IPS DF 4.7 (cell line): ENCODE measurements around the gene FSTL1.

Experiments used
- DNase-seq: peaks from one replicate; pipeline ENCODE4 v3.0.0-alpha.2; 2013; ENCODE audit warnings: low spot score; ENCODE audit errors: extremely low read depth

FSTL1 gene

GRCh38 chr3:120468635-120469295 lies 18.0 kb upstream of the FSTL1 start:
- DNase-seq: no peak

- DNase-seq: no peak
These were observed 11.7 kb upstream of the FSTL1 start for GRCh38 chr3:120462409-120462959.

DNA sequence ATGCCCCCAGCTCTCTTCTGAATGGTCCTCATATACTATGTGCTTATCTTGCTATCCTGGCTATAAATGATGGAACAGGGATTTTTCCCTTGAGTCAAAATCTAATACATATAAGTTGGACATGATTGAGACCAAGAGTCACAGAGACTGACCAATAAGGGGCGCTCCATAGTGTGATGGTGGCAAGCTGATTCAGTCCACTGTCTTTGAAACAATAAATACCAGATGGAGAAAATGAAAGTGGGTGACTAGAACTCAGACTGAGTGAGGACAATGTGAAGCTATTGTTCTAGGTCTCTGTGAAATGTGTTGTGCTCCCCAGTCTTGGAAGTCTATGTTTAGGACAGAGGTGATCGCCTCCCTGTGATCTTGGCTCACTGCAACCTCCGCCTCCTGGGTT lies 10.6 kb upstream of the FSTL1 start:
- DNase-seq: no peak

- DNase-seq: no peak
These were observed 10.1 kb upstream of the FSTL1 start for GRCh38 chr3:120460862-120461261.

- DNase-seq: no peak
These were observed 9.5 kb upstream of the FSTL1 start for GRCh38 chr3:120460181-120460790.

- DNase-seq: no peak
These were observed 8.4 kb upstream of the FSTL1 start for GRCh38 chr3:120459196-120459595.

DNA sequence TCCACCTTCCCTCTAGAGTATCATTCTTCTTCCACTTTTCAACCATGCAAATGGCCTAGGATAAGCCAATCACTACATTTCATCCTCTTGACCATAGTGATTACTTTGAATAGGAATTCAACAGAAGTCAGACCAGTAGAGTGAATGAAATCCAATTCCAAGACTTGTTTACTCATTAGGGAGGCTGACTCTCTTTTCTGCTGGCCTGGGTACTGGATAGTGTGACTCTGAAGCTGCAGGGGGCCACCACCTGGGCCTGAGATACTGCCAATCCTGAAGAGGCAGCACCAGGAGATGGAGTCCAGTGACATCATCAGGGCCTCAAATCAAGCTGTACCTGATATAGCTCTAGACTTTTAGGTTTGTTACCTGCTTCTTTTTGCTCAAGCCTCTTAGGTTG lies 7.0 kb upstream of the FSTL1 start:
- DNase-seq: no peak

DNA sequence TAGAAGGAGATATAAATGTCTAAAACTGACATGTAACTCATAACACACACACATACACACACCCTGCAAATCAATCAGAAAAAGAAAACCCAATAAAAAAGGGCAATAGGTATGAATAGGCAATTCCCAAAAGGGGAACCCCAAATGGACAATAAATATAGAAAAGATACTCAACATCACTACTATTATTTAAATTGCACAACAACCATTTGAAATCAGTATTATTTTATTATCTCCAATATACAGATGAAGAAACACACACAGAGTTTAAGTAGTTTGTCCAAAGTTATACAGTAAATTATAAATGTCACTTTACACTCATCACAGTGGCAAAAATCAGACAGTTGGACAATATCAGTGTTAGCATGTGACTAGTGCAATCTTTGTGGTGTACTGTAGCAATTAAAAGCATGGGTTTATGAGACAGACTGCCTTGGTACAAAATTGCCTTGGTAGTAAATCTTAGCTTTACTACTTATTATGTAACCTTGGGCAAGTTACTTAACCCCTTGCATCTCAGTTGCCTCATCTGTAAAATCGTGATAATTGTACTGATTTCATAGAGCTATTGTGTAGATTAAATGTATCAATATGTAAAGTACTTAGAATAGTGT lies 3.4 kb upstream of the FSTL1 start:
- no peak for DNase-seq

GRCh38 chr3:120452816-120453215 lies 2.0 kb upstream of the FSTL1 start:
- no peak for DNase-seq

DNA sequence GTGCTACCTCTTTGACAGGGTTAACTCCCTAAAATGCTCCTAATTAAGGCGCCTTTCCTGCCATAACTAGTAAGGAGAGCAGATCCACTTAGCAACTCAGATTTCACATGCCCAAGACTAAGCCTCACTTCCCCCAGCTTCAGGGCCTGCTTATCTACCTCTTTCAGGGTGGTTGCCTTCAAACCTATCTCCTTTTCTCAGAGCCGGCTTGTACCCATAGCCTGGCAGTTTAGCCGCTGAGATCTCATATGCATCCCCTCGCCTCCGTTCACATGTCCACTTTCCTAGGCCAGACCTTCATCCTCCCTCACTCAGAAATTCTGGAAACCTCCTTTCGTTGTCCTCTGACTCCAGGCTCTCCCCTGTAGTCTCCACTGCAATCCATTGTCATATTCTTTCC lies 1.0 kb upstream of the FSTL1 start:
- no peak for DNase-seq

- no peak for DNase-seq
These were observed 525 bp upstream of the FSTL1 start for GRCh38 chr3:120451272-120451761.

GRCh38 chr3:120449701-120450599 lies 842 bp downstream of the FSTL1 start:
- DNase-seq: no peak

- DNase-seq: no peak
These were observed 1.5 kb downstream of the FSTL1 start for GRCh38 chr3:120449251-120449650.

DNA sequence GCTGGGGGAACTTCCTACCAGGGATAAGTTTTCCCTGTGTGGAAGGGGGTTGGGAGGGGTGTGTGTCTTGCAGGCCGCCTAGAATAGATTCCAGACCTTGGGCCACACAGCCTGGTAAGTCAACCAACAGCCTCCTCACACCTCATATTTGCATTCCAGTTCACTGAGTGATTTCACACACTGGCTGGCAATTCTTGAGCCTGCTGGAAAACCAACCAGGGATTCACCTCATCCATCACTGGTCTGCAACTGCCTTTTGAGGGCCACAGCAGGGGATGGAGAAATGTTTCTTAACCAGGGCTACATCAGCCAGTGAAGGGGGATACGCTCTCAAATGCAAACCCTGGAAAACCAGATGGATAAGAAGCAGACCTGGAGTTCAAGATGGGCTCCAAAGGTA lies 2.0 kb downstream of the FSTL1 start:
- DNase-seq: no peak

DNA sequence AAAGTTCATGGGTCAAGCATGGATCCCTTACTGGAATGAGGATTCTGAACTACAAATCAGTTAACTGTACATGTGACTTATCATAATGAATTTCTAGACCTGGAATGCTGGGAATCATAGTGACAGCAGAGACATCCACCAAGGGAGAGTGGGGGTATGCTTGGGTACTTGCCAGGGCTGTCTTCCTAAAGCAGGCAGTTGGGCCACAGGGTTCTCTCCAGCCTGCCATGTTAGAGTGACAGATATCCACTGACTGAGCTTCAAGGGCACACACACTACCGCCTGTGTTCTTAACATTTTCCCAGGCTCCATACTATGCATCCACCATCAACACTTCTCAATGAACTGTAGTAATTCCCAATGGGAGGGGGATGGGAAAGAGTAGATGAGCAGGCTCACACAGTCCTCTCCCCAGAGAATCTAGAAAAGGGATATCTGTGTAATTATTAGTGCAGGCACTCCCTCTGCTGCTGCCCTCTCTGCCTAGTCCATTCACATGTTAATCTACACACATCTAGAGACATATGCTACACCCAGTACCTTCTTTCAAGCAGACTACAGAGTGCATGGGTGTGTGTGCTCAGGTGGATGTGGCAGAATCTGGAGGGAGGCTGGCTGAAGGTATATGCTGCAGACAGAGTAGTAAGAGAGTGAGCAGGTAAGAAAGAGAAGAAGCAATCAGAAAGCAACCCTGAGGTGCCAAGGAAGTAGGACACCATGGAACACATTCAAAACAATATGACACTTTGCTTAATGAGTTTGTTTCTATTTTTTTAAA lies 3.7 kb downstream of the FSTL1 start:
- no peak for DNase-seq

DNA sequence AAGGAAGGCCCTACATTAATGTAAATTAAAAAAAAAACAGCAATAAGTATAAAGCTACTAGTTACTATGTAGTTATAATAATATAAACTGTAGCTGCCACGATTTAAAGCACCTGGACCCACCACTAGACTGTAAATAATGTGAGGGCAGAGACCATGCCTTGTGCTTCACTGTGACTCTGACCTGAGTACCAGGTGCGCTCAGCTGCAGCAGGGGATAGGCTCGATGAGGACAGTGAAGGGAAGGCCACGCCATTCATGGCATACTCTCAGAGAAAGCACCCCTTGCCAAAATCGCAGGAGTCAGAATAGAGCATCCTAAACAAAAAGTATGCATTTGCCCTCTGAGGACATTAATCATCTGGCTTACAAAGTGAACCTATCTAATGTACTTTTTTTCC lies 5.1 kb downstream of the FSTL1 start:
- no peak for DNase-seq

DNA sequence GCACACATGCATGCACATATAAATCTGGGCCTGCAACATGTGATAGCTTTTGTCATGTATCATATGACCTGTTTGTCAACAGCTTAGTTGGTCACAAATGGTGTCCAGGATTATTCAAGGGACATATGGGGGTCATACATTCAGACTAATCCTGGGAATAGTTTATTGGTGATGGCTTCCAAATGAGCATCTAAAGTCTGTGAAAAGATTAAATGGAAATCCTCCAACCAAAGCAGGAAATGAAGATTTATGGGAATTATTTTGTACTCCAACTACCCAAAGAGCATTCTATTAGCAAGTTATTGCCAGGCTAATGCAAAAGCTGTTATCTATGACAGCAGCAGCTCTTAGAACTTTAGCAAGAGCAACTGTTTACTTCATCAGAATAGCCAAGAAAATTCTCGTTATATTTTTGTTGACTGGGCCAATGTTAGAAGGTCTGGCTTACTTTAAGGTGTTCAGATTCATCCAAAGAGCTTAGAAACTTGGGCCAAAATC lies 7.1 kb downstream of the FSTL1 start:
- no peak for DNase-seq

DNA sequence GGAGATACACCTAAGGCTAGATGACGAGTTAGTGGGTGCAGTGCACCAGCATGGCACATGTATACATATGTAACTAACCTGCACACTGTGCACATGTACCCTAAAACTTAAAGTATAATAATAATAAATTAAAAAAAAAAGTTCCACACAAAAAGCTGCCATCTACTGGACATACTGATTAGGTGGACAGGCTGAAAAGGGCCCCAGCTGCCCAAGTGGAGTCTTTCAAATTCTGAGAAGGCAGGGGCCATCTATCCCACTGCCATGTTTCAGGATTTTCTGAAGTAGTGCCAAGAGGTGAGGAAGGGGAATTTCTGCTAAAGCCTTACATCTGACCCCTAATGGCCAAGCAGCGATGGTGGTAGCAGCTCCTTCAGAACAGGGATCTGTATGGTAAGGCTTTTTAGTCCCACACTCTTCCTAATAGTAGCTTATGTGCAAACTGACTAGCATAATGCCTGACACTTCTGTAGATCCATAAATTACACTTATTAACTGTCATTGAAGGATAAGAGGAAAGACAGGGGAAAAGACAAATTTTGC lies 7.7 kb downstream of the FSTL1 start:
- no peak for DNase-seq

GRCh38 chr3:120441776-120442175 lies 9.0 kb downstream of the FSTL1 start:
- DNase-seq: no peak

DNA sequence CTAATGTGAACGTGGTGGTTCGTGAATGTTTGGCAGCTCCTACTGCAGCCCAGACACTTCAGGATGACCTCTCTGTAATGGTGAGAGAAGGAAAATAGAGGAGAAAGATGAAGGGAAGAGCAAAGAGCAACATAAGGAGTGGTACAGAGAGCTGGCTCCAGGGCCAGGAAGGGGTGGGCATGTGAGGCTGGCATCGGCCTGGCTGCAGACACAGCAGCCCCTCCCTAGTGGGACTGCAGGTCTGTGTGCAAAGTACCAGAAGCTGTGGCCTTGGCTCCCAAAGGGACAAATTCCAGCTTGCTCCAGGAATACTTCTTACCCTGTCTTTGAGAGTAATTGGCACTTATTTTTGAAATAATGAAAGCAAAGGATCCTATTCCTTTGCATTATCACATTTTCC lies 10.0 kb downstream of the FSTL1 start:
- no peak for DNase-seq
